ENCODE results near the gene SDK2. TPM values are rescaled to one million over a fixed set of nuclear protein-coding genes. Genes with fewer than 3 reads are reported as not detected.

SDK2 gene
- total RNA-seq, 4 donors from 2014 or later: 1.4 to 6.8 (median 3.3) TPM

GRCh38 chr17:73588301-73588846 lies 55.9 kb downstream of the SDK2 start:
- H3K4me1 ChIP-seq: peaks cover 9% of the 10 kb centered on the region
- no peak overlapping the region for H3K27ac ChIP-seq
- no peak overlapping the region for H3K4me3 ChIP-seq
- DNase-seq (ENCODE audit: low spot score in 2 of 2): no peak
- H3K27me3 ChIP-seq: peaks cover 27% of the 10 kb centered on the region
- no peaks in the 10 kb centered on the region for H3K36me3 ChIP-seq
- TF ChIP-seq EP300 (IDR thresholded peaks at IDR 0.05): no peak
- no peak for TF ChIP-seq CTCF (IDR thresholded peaks at IDR 0.05)
- TF ChIP-seq POLR2AphosphoS5 (IDR thresholded peaks at IDR 0.05): no peak
- no peak for TF ChIP-seq POLR2A (IDR thresholded peaks at IDR 0.05)
- 50% methylated on average over 10 of the region's 15 CpGs for WGBS
- no peaks in the 10 kb centered on the region for H3K9me3 ChIP-seq

GRCh38 chr17:73586921-73587602 lies 57.2 kb downstream of the SDK2 start:
- 65% methylated on average over 12 of the region's 12 CpGs for WGBS
- DNase-seq (ENCODE audit: low spot score in 2 of 2): no peak
- Histone ChIP-seq H3K4me1 (peaks cover 9% of the 10 kb centered on the region), H3K9me3 (no peaks in the 10 kb centered on the region), H3K27ac (no peak overlapping the region), H3K4me3 (no peak overlapping the region), H3K36me3 (no peaks in the 10 kb centered on the region), H3K27me3 (peaks cover 31% of the 10 kb centered on the region)
- TF ChIP-seq POLR2AphosphoS5 (IDR thresholded peaks at IDR 0.05): no peak
- no peak for TF ChIP-seq CTCF (IDR thresholded peaks at IDR 0.05)
- no peak for TF ChIP-seq POLR2A (IDR thresholded peaks at IDR 0.05)
- TF ChIP-seq EP300 (IDR thresholded peaks at IDR 0.05): no peak

- Histone ChIP-seq H3K27me3 (peaks cover 31% of the 10 kb centered on the region), H3K4me3 (no peak overlapping the region), H3K27ac (no peak overlapping the region), H3K4me1 (peaks cover 9% of the 10 kb centered on the region), H3K9me3 (no peaks in the 10 kb centered on the region), H3K36me3 (no peaks in the 10 kb centered on the region)
- DNase-seq (ENCODE audit: low spot score in 2 of 2): no peak
- TF ChIP-seq POLR2A (IDR thresholded peaks at IDR 0.05) (no peak), POLR2AphosphoS5 (IDR thresholded peaks at IDR 0.05) (no peak), CTCF (IDR thresholded peaks at IDR 0.05) (no peak), EP300 (IDR thresholded peaks at IDR 0.05) (no peak)
- 37% methylated on average over 16 of the region's 16 CpGs for WGBS
These were observed 57.9 kb downstream of the SDK2 start for GRCh38 chr17:73586275-73586832.

- H3K27ac ChIP-seq: no peak overlapping the region
- no peak for DNase-seq (ENCODE audit: low spot score in 2 of 2)
- peaks cover 9% of the 10 kb centered on the region for H3K4me1 ChIP-seq
- TF ChIP-seq CTCF (IDR thresholded peaks at IDR 0.05): no peak
- no peak for TF ChIP-seq POLR2A (IDR thresholded peaks at IDR 0.05)
- no peak for TF ChIP-seq EP300 (IDR thresholded peaks at IDR 0.05)
- no peak for TF ChIP-seq POLR2AphosphoS5 (IDR thresholded peaks at IDR 0.05)
- H3K27me3 ChIP-seq: peaks cover 31% of the 10 kb centered on the region
- no peaks in the 10 kb centered on the region for H3K36me3 ChIP-seq
- 84% methylated on average over 5 of the region's 5 CpGs for WGBS
- no peak overlapping the region for H3K4me3 ChIP-seq
- H3K9me3 ChIP-seq: no peaks in the 10 kb centered on the region
These were observed 58.7 kb downstream of the SDK2 start for GRCh38 chr17:73585583-73585982.

GRCh38 chr17:73584987-73585386 lies 59.3 kb downstream of the SDK2 start:
- 89% methylated on average over 5 of the region's 5 CpGs for WGBS
- no peak overlapping the region for H3K27ac ChIP-seq
- peaks cover 9% of the 10 kb centered on the region for H3K4me1 ChIP-seq
- TF ChIP-seq POLR2A (IDR thresholded peaks at IDR 0.05): no peak
- no peak for TF ChIP-seq CTCF (IDR thresholded peaks at IDR 0.05)
- no peak for TF ChIP-seq POLR2AphosphoS5 (IDR thresholded peaks at IDR 0.05)
- TF ChIP-seq EP300 (IDR thresholded peaks at IDR 0.05): no peak
- peaks cover 31% of the 10 kb centered on the region for H3K27me3 ChIP-seq
- no peak for DNase-seq (ENCODE audit: low spot score in 2 of 2)
- no peaks in the 10 kb centered on the region for H3K36me3 ChIP-seq
- no peak overlapping the region for H3K4me3 ChIP-seq
- no peaks in the 10 kb centered on the region for H3K9me3 ChIP-seq
